Measurements from ENCODE around the gene EPHB6.

DNA sequence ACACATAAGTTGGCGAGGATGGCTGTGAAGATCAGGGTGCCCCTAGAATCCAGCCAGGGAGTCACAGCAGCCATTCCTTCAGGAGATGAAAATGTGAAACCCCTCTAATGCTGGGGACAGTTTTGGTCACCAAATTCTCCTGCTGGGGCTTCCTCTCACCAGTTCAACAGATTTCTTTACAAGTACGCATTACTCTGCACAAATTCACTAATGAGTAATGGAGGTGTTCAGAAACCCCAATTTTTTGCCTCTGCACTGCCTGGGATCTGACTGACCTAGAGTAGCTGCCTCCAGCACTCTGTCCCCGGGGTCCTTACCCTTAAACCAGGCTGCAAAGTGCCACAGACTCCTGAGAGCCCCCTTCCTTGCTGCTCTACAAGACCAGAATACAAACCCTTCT, 62.6 kb downstream of the EPHB6 start:
- TF ChIP-seq, protein P1, sequence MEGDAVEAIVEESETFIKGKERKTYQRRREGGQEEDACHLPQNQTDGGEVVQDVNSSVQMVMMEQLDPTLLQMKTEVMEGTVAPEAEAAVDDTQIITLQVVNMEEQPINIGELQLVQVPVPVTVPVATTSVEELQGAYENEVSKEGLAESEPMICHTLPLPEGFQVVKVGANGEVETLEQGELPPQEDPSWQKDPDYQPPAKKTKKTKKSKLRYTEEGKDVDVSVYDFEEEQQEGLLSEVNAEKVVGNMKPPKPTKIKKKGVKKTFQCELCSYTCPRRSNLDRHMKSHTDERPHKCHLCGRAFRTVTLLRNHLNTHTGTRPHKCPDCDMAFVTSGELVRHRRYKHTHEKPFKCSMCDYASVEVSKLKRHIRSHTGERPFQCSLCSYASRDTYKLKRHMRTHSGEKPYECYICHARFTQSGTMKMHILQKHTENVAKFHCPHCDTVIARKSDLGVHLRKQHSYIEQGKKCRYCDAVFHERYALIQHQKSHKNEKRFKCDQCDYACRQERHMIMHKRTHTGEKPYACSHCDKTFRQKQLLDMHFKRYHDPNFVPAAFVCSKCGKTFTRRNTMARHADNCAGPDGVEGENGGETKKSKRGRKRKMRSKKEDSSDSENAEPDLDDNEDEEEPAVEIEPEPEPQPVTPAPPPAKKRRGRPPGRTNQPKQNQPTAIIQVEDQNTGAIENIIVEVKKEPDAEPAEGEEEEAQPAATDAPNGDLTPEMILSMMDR (IDR thresholded peaks at IDR 0.05) = no peak
- no peak for TF ChIP-seq POLR2A (IDR thresholded peaks at IDR 0.05)

Data from tibial nerve (tissue), 3 donors.